Lung (tissue), 12 donors: Measurements from ENCODE around the gene EXD2. TPM values are rescaled to one million over a fixed set of nuclear protein-coding genes. Genes with fewer than 3 reads are reported as not detected.
"Not testable (repeated sequence)": the region's sequence is repeated elsewhere in the genome, so short reads cannot be mapped to it uniquely, and the experiment has no call there.

Experiments used
- ATAC-seq: fragments of 200-7000 bp; cut with Tn5 transposase; one replicate; pipeline ENCODE4 v1.9.1; 2020; ENCODE audit warnings: moderate number of reproducible peaks; ENCODE audit not compliant: insufficient read depth, low FRiP score
- DNase-seq, 3 donors: peaks; one replicate each; pipeline ENCODE4 v3.0.0-alpha.2; 2013 to 2017
- H3K27ac ChIP-seq, 2 donors: one replicate each; pipeline ENCODE4 v1.5.1; 2013; ENCODE audit warnings: mild to moderate bottlenecking in 2 of 2, moderate library complexity in 2 of 2, control low read depth in 1 of 2, inconsistent platforms in 1 of 2, low read depth in 1 of 2, low read length in 1 of 2
- H3K27me3 ChIP-seq, 3 donors: one replicate each; pipeline ENCODE4 v1.5.1; 2013; ENCODE audit warnings: low read length in 2 of 3; ENCODE audit not compliant: control insufficient read depth in 3 of 3, insufficient read depth in 3 of 3
- H3K36me3 ChIP-seq, 4 donors: one replicate each; pipeline ENCODE4 v1.5.1; 2013; ENCODE audit warnings: low read length in 4 of 4, mild to moderate bottlenecking in 1 of 4, moderate library complexity in 1 of 4; ENCODE audit not compliant: control insufficient read depth in 4 of 4, insufficient read depth in 4 of 4
- H3K4me1 ChIP-seq, 5 donors: one replicate each; pipeline ENCODE4 v1.5.1; 2013; ENCODE audit warnings: low read length in 5 of 5, mild to moderate bottlenecking in 2 of 5, moderate library complexity in 1 of 5; ENCODE audit not compliant: control insufficient read depth in 5 of 5, insufficient read depth in 5 of 5
- H3K4me3 ChIP-seq: one replicate; pipeline ENCODE4 v1.5.1; 2013; ENCODE audit warnings: mild to moderate bottlenecking, control low read depth, moderate library complexity
- H3K9ac ChIP-seq, 2 donors: one replicate each; pipeline ENCODE4 v1.5.1; 2013; ENCODE audit warnings: low read length in 2 of 2, control low read depth in 1 of 2; ENCODE audit not compliant: insufficient read depth in 1 of 2
- H3K9me3 ChIP-seq, 4 donors: one replicate each; pipeline ENCODE4 v1.5.1; 2013; ENCODE audit warnings: low read length in 3 of 4, mild to moderate bottlenecking in 1 of 4, moderate library complexity in 1 of 4; ENCODE audit not compliant: control insufficient read depth in 4 of 4, insufficient read depth in 3 of 4
- WGBS, 2 donors: extraction: QIAGEN DNeasy Blood & Tissue Kit; methylation state at CpG; one replicate each; pipeline ENCODE4 v1.1.7; 2013; 5-methylcytosine and 5-hydroxymethylcytosine counted together
- polyA plus RNA-seq, 2 donors: library from polyadenylated mRNA; stranded (reverse); fragments of 200-250 nt; gene quantifications; one replicate each; pipeline ENCODE4 v1.2.1, GENCODE V29; 2013
- total RNA-seq, 2 donors: library from RNA; depleted of rRNA in 1 of 2; stranded (reverse); fragments of >200 nt in 1 of 2; gene quantifications; one replicate each; pipeline ENCODE4 v1.2.1, GENCODE V29; 2014 to 2021
- TF ChIP-seq, protein P1 (sequence below): IDR thresholded peaks from 2 replicates; pipeline ENCODE4 v1.5.1; 2012; ENCODE audit warnings: mild to moderate bottlenecking; ENCODE audit errors: control extremely low read depth, extremely low read depth
- donor health status: control.
- donor health status: control.
- donor health status: Bipolar disorder and iron deficiency.
- donor health status: healthy.
- donor health status: DM: yes; HTN: yes; CAD: no.

EXD2 gene
- total and polyA plus RNA-seq, 4 donors = 9.0 to 25.7 (median 14.8) TPM

DNA sequence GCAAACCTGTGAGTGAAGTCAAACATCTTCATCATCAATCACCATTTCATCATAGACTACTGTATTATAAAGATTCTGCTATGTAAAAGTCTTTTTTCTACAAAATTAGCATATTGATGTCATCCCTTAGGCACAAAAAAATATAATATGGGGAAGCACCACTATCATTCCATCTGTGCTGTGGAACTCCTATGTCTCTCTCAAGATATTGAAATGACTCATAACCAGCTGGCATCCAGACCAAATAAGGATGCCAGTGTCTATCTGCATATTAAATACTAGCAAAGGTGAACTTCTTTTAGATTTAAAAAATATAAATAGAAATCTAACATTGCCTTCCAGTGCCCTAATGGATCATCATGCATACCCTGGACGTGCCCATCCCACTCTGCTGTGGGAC lies 20.5 kb upstream of the EXD2 start:
- H3K36me3 ChIP-seq = no peaks in the 10 kb centered on the region
- H3K27ac ChIP-seq = no peak overlapping the region
- no peak for ATAC-seq
- H3K9me3 ChIP-seq = no peaks in the 10 kb centered on the region
- no peaks in the 10 kb centered on the region for H3K4me1 ChIP-seq
- no peaks in the 10 kb centered on the region for H3K27me3 ChIP-seq
- H3K4me3 ChIP-seq = no peak overlapping the region
- H3K9ac ChIP-seq = no peak overlapping the region
- TF ChIP-seq, protein P1, sequence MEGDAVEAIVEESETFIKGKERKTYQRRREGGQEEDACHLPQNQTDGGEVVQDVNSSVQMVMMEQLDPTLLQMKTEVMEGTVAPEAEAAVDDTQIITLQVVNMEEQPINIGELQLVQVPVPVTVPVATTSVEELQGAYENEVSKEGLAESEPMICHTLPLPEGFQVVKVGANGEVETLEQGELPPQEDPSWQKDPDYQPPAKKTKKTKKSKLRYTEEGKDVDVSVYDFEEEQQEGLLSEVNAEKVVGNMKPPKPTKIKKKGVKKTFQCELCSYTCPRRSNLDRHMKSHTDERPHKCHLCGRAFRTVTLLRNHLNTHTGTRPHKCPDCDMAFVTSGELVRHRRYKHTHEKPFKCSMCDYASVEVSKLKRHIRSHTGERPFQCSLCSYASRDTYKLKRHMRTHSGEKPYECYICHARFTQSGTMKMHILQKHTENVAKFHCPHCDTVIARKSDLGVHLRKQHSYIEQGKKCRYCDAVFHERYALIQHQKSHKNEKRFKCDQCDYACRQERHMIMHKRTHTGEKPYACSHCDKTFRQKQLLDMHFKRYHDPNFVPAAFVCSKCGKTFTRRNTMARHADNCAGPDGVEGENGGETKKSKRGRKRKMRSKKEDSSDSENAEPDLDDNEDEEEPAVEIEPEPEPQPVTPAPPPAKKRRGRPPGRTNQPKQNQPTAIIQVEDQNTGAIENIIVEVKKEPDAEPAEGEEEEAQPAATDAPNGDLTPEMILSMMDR = no peak
- no peak for DNase-seq
- WGBS, 2 donors = 91 to 96% methylated on average over 1 of the region's 1 CpG

DNA sequence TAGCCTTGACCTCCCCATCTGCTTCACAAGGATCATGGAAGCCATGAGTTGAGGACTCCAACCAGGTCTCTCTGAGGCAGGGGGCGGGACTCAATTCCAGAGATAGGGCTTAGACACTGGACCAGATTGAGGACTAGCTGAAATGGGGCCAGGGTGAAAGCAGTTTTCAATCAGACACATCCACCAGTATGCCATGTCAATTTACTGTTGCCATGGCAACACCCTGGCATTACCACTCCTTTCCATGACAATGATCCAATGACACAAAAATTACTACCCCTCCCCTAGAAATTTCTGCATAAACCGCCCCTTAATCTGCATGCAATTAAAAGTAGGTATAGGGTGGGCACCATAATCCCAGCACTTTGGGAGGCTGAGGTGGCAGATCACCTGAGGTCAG lies 19.7 kb upstream of the EXD2 start:
- Histone ChIP-seq H3K36me3 (no peaks in the 10 kb centered on the region), H3K4me1 (no peaks in the 10 kb centered on the region), H3K27me3 (no peaks in the 10 kb centered on the region), H3K9ac (no peak overlapping the region), H3K27ac (no peak overlapping the region), H3K9me3 (no peaks in the 10 kb centered on the region), H3K4me3 (no peak overlapping the region)
- WGBS, 2 donors = 93 to 98% methylated on average over 2 of the region's 2 CpGs
- TF ChIP-seq, protein P1 = no peak
- DNase-seq (no peak), ATAC-seq (no peak)

DNA sequence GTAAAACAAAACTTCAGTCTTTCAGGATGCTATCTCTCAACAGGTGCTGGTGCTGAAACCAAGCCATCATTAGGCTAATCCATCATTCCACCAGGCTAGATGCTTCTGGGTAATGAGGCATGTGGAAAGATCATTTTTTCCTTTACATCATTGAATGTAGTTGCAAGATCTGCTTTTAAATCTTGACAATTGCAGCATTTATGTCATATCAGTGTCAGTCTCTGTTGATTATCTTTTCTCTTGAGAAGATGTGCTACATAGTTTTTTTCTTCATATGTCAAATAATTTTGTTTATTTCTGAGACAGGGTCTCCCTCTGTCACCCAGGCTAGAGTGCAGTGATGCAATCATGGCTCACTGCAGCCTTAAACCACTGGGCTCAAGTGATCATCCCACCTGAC lies 16.2 kb upstream of the EXD2 start:
- Histone ChIP-seq H3K4me3 (no peak overlapping the region), H3K4me1 (no peaks in the 10 kb centered on the region), H3K36me3 (no peaks in the 10 kb centered on the region), H3K27ac (no peak overlapping the region), H3K27me3 (peaks cover 0 to 3% (median 0%) of the 10 kb centered on the region in 3 donors), H3K9ac (no peak overlapping the region), H3K9me3 (no peaks in the 10 kb centered on the region)
- TF ChIP-seq, protein P1 = no peak
- no peak for ATAC-seq
- DNase-seq = no peak

DNA sequence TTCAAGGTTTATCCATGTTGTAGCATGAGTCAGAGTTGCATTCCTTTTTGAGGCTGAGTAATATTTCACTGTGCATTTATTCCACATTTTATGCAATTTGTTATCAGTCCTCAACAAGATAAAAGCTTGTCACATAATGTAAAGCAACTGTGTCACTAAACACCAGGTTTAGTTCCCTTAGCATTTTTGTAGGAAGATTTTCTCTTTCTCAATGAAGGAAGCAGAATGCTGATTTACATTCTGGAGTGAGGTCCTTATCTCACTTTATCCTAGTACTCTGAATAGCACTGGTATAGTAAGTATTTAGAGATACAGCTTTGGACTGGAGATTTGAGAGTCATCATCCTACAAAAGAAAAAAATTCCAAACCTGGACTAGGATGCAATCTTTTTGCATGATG lies 9.8 kb upstream of the EXD2 start:
- no peak overlapping the region for H3K27ac ChIP-seq
- ATAC-seq (no peak), DNase-seq (no peak)
- no peaks in the 10 kb centered on the region for H3K9me3 ChIP-seq
- H3K4me1 ChIP-seq = no peaks in the 10 kb centered on the region
- TF ChIP-seq, protein P1 = no peak
- H3K9ac ChIP-seq = no peak overlapping the region
- peaks cover 0 to 3% (median 0%) of the 10 kb centered on the region in 3 donors for H3K27me3 ChIP-seq
- H3K4me3 ChIP-seq = no peak overlapping the region
- no peaks in the 10 kb centered on the region for H3K36me3 ChIP-seq

DNA sequence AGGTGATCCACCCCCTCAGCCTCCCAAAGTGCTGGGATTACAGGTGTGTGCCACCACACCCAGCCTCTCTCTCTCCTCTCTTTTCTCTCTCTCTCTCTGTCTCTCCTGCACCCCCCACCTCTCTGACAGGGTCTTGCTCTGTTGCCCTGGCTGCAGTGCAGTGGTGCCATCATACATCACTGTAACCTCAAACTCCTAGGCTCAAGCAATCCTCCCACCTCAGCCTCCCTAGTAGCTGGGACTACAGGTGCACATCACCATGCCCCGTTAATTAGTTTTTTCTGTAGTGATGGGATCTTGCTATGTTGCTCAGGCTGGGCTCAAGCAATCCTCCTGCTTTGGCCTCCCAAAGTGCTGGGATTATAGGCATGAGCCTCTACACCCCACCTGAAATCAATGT lies 8.7 kb upstream of the EXD2 start:
- H3K4me1 ChIP-seq = not testable (repeated sequence)
- 100% methylated on average over 1 of the region's 1 CpG for WGBS, 2 donors

More for the DNA sequence above, 8.7 kb upstream of the EXD2 start:
- H3K27me3 ChIP-seq, DNase-seq, H3K36me3 ChIP-seq, H3K9ac ChIP-seq, H3K9me3 ChIP-seq, ATAC-seq, H3K27ac ChIP-seq, H3K4me3 ChIP-seq: not testable (repeated sequence)
